Activated CD8-positive, alpha-beta memory T cell treated with anti-CD3 and anti-CD28 coated beads, Interleukin-2, amount 10 ng/mL, durations not matched to agents 7 days and 5 days (primary cell): Measurements from ENCODE around the gene PITPNB. TPM values are rescaled to one million over a fixed set of nuclear protein-coding genes. Genes with fewer than 3 reads are reported as not detected.
A peak's percentile ranks its signal among the peaks of the same experiment; 100 is the strongest.

ENCODE experiments used
- ATAC-seq: fragments of 150-1000 bp; cut with Tn5 transposase; one replicate; pipeline ENCODE4 v1.10.0; 2021; ENCODE audit warnings: moderate library complexity
- CTCF ChIA-PET: fragments of 350-600 bp; sonication (Branson Sonifier 250); formaldehyde crosslinking; loops from one replicate; lab custom pipeline; 2021; ENCODE audit warnings: antibody characterized with exemption; lab: Charles Lee
- DNase-seq: peaks from one replicate; pipeline ENCODE4 v3.0.0-alpha.2; 2020
- H3K27ac Mint-ChIP-seq: one replicate; pipeline ENCODE4 v1.8.0; 2021; ENCODE audit warnings: mild to moderate bottlenecking, mixed read lengths
- H3K27me3 Mint-ChIP-seq: one replicate; pipeline ENCODE4 v1.8.0; 2021; ENCODE audit warnings: mixed read lengths
- H3K36me3 Mint-ChIP-seq: one replicate; pipeline ENCODE4 v1.8.0; 2021; ENCODE audit warnings: mild to moderate bottlenecking, mixed read lengths
- H3K4me1 Mint-ChIP-seq: one replicate; pipeline ENCODE4 v1.8.0; 2021; ENCODE audit warnings: mixed read lengths
- H3K4me3 Mint-ChIP-seq: one replicate; pipeline ENCODE4 v1.8.0; 2021; ENCODE audit warnings: mild to moderate bottlenecking, moderate library complexity, mixed read lengths
- H3K9me3 Mint-ChIP-seq: one replicate; pipeline ENCODE4 v1.8.0; 2022; ENCODE audit warnings: low read depth, mixed read lengths
- total RNA-seq, 2 experiments: library from RNA; stranded (reverse); gene quantifications; one replicate each; pipeline ENCODE4 v1.2.3, GENCODE V29; 2021

The PITPNB gene
- total RNA-seq, 2 experiments from 2014 or later: 83.4 to 107 TPM

- H3K4me1 Mint-ChIP-seq: no peaks in the 10 kb centered on the region
- ATAC-seq (no peak), DNase-seq (peak; percentile 1)
- no peak overlapping the region for H3K27ac Mint-ChIP-seq
- H3K27me3 Mint-ChIP-seq: no peaks in the 10 kb centered on the region
- CTCF ChIA-PET: no interaction called here
- H3K9me3 Mint-ChIP-seq: no peaks in the 10 kb centered on the region
- H3K36me3 Mint-ChIP-seq: peaks cover 4% of the 10 kb centered on the region
- H3K4me3 Mint-ChIP-seq: no peak overlapping the region
Measured at GRCh38 chr22:27842201-27842600, 76.9 kb downstream of the PITPNB start.

GRCh38 chr22:27840436-27840835 is 78.6 kb downstream of the PITPNB start:
- DNase-seq: no peak
- Mint-ChIP-seq H3K36me3 (peaks cover 4% of the 10 kb centered on the region), H3K4me1 (no peaks in the 10 kb centered on the region), H3K9me3 (no peaks in the 10 kb centered on the region), H3K4me3 (no peak overlapping the region), H3K27me3 (no peaks in the 10 kb centered on the region), H3K27ac (no peak overlapping the region)
- CTCF ChIA-PET: no interaction called here
- ATAC-seq: no peak

DNA sequence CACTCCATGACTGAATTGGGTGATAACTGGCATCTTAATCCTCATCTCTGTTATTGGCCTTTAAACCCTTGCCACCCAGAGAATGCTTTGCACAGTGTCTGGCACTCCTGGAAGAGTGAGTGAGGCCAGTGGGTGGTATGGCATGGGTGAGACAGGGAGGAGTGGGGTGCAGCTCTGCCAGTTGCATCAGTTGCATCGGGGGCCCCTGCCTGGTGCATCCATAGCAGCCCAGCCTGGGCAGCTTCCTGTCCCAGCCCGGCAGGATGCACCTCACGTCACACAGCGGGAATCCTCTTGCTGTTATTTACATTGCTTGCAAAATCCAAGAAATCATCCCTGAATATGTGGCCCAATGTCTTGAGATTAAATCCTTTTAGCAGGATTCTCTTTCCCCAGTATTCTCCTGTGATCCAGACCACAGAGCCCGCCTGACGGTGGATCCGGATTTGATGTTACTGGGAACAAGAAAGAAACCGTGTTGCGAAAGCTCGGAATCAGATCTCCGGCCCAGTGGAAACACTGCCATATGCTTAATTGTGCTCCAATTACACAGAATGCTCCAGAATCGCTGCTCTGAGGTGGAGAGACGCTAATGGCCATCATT is 79.9 kb downstream of the PITPNB start:
- no peaks in the 10 kb centered on the region for H3K4me1 Mint-ChIP-seq
- CTCF ChIA-PET: no interaction called here
- no peaks in the 10 kb centered on the region for H3K9me3 Mint-ChIP-seq
- ATAC-seq (no peak), DNase-seq (no peak)
- no peak overlapping the region for H3K27ac Mint-ChIP-seq
- H3K4me3 Mint-ChIP-seq: no peak overlapping the region
- H3K36me3 Mint-ChIP-seq: peaks cover 4% of the 10 kb centered on the region
- no peaks in the 10 kb centered on the region for H3K27me3 Mint-ChIP-seq

DNA sequence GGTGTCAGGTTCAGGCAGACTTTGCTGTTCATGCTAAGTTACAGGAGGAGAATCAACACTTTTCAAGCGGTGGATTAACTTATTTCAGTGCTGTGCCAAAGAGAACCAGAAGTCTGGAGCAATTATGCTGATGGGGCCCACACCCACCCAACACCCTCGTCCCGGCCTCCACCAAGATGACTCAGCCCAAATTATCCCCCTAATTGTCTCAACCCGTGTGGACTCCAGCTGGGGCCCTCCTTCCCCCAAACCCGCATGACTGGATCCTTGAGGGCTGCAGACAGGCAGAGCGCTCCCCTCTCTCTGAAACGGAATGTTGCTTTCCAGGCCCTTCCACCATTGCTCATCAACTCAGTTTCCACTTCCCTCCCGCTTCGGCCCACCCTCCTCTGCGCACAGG is 82.9 kb downstream of the PITPNB start:
- Mint-ChIP-seq H3K27ac (no peak overlapping the region), H3K9me3 (no peaks in the 10 kb centered on the region), H3K4me1 (peaks cover 15% of the 10 kb centered on the region), H3K4me3 (no peak overlapping the region), H3K27me3 (no peaks in the 10 kb centered on the region), H3K36me3 (peaks cover 3% of the 10 kb centered on the region)
- ATAC-seq (no peak), DNase-seq (no peak)
- CTCF ChIA-PET: no interaction called here

DNA sequence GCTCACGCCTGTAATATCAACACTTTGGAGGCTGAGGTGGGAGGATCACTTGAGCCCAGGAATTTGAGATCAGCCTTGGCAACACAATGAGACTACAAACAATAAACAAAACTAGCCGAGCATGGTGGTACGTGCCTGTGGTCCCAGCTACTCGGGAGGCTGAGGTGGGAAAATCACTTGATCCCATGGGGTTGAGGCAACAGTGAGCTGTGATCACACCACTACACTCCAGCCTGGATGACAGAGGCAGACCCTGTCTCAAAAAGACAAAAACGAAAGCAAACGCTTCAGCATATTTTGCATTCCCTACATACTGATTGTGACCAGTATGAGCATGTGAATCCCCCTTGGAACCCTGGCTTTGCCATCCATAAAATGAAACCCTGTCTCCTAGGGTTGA is 83.6 kb downstream of the PITPNB start:
- Mint-ChIP-seq H3K27ac (no peak overlapping the region), H3K27me3 (no peaks in the 10 kb centered on the region), H3K4me3 (no peak overlapping the region), H3K9me3 (no peaks in the 10 kb centered on the region), H3K4me1 (peaks cover 17% of the 10 kb centered on the region), H3K36me3 (peaks cover 3% of the 10 kb centered on the region)
- ATAC-seq: no peak
- CTCF ChIA-PET: no interaction called here
- no peak for DNase-seq

DNA sequence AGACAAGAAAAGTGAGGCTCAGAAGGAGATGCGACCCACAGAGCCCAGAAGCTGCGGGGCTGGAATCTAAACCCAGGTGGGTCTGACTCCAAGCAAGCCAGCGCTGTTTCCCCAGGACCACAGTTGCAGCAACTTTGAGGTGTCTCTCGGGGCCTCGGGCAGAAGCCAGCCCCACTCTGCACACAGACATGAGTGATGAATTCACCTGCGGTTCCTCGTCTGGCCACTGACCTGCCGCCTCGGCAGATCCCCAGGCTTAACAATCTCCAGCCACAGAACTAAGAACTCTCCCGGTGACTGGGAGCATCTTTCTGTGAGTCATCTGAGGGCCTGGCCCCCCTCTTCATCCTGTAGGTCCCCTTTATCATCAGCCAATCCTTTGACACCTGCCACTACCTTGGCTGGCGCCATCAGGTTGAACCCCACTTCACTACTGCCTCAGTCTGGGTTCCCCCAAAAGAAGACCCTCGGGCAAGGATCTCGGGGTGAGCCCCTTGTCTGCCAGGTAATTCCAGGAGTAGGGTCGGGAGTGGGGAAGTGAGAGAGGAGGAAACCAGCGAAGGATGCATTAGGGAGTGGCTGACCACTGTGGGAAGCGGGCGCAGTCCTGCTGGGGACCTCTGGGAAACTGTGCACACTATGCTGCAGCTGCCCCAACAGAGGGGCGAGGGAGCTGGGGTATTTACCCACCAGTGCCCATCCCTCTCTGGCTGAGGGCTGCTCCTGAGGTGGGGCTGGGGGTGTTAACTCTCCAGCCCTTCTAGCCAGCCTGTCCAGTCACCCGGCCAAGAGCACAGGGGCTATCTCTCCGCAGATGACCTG is 84.5 kb downstream of the PITPNB start:
- H3K36me3 Mint-ChIP-seq: peaks cover 3% of the 10 kb centered on the region
- no peaks in the 10 kb centered on the region for H3K9me3 Mint-ChIP-seq
- H3K27ac Mint-ChIP-seq: peak overlapping the region; percentile 25
- H3K27me3 Mint-ChIP-seq: no peaks in the 10 kb centered on the region
- ATAC-seq (no peak), DNase-seq (no peak)
- peaks cover 17% of the 10 kb centered on the region for H3K4me1 Mint-ChIP-seq
- no peak overlapping the region for H3K4me3 Mint-ChIP-seq
- CTCF ChIA-PET: no interaction called here

DNA sequence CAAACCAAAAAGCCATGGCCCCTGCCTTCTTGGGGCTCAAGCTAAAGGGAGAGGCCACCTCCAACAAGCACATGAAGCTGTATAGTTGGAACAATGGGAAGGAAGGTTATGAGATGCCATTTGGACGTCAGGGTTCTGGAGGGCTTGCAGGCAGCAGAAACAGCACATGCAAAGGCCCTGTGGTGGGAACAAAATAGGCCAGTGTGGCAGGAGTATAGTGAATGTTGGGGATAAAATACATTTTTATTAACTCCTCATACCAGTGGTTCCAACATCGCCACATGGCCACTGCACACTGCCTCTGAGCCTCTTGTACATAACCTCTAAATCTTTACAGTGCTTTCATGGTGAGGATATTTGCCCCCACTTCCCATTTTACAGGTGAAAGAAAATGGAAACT is 85.3 kb downstream of the PITPNB start:
- no peak for DNase-seq
- Mint-ChIP-seq H3K4me3 (no peak overlapping the region), H3K36me3 (peaks cover 3% of the 10 kb centered on the region), H3K27ac (no peak overlapping the region), H3K4me1 (peaks cover 17% of the 10 kb centered on the region), H3K9me3 (no peaks in the 10 kb centered on the region), H3K27me3 (no peaks in the 10 kb centered on the region)
- no peak for ATAC-seq
- CTCF ChIA-PET: no interaction called here

DNA sequence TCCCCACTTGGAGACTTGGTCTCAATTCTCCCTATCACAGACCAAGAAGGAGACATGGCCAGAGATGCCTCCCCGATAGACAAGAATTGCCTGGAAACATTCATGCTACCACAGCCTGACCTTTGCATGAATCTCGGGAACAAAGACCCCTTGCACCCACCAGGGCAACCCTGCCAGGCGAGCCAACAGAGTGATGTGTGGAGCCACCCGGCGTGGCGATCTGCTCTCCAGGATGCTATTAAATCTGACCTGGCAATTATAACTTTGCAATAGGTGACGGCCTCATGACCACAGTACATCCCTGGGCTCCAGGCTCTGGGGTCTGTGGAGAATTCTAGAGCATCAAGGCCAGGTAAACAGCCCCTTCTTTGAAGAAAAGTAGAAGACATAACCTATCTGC is 86.5 kb downstream of the PITPNB start:
- DNase-seq (no peak), ATAC-seq (no peak)
- Mint-ChIP-seq H3K27ac (peak overlapping the region; percentile 72), H3K27me3 (no peaks in the 10 kb centered on the region), H3K9me3 (no peaks in the 10 kb centered on the region), H3K4me1 (peaks cover 17% of the 10 kb centered on the region), H3K36me3 (no peaks in the 10 kb centered on the region), H3K4me3 (no peak overlapping the region)
- CTCF ChIA-PET: interaction anchor here (1.0 kb wide), 1 partner anchor 54 kb away, joined by 3 read pairs; no protein-coding TSS in a partner anchor

DNA sequence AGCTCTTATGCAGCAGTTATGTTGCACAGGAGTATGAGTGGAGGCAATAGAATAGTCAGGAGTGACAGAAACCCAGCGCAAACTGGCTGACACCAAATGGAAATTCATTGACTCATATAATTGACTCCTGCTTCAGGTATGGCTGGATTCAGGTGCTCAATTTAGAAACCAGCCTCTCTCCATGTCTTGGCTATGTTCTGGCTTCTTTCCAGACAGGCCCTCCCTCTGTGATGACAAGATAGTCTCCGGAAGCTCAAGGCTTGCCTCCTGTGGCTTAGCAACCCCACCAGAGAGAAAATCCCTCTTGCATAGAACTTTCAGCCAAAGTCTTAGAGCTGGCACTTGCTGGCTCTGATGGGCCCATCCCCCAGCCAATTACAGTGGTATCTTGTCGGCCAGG is 89.4 kb downstream of the PITPNB start:
- ATAC-seq: no peak
- H3K4me1 Mint-ChIP-seq: peaks cover 17% of the 10 kb centered on the region
- H3K36me3 Mint-ChIP-seq: no peaks in the 10 kb centered on the region
- no peaks in the 10 kb centered on the region for H3K27me3 Mint-ChIP-seq
- H3K4me3 Mint-ChIP-seq: no peak overlapping the region
- CTCF ChIA-PET: no interaction called here
- DNase-seq: no peak
- no peak overlapping the region for H3K27ac Mint-ChIP-seq
- peaks cover 2% of the 10 kb centered on the region for H3K9me3 Mint-ChIP-seq

DNA sequence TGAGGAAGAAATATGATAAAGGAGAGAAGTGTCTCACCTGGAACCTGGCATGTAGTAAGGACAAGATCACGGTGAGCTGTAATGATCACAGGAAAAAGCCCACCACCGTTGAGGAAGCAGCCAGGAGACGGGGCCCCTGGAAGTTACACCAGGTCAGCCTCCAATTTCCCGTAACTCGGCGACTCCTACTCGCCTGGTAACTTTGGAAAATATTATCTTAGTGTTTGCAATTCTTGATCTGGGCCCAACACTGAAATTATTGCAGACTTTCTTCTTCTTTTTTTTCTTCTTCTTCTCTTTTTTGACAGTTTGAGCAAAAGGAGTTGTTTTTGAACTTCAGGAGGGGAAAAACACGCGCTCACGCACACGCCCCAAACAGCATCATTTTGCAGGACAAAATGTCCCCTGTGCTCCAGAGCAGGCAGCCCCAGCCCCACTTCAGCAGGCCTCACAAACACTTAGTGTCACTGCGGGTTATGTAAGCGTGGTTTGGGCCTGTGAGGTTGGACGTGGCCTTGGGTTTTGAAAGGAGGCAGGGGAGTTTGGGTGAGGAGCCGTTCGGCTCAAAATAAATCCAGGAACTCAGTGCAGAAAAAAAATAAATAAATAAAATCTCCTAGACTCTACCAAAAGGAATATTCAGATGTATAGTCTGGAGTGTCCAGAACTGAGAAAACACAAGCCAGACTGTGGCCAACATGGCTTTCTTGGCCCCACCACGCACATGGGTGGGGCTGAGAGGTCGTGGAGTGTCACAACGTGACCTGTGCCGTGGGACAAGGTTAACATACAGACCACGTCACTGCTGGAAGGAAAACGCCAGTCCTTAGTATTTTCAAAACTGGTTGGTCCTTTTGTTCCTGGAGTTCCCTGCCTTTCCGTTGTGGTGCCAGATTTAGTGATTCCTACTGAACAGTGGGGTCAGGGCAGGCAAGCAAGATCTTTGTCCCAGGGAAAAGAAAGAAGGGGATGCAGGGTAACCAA is 91.2 kb downstream of the PITPNB start:
- no peaks in the 10 kb centered on the region for H3K27me3 Mint-ChIP-seq
- ATAC-seq: no peak

GRCh38 chr22:27825174-27825573 is 93.9 kb downstream of the PITPNB start:
- CTCF ChIA-PET: no interaction called here
- H3K9me3 Mint-ChIP-seq: peaks cover 2% of the 10 kb centered on the region
- DNase-seq (no peak), ATAC-seq (no peak)
- H3K4me1 Mint-ChIP-seq: no peaks in the 10 kb centered on the region
- H3K36me3 Mint-ChIP-seq: no peaks in the 10 kb centered on the region
- no peaks in the 10 kb centered on the region for H3K27me3 Mint-ChIP-seq
- no peak overlapping the region for H3K4me3 Mint-ChIP-seq
- H3K27ac Mint-ChIP-seq: no peak overlapping the region

More for the DNA sequence above, 91.2 kb downstream of the PITPNB start:
- H3K27ac Mint-ChIP-seq: no peak overlapping the region
- CTCF ChIA-PET: no interaction called here
- DNase-seq: no peak
- H3K4me3 Mint-ChIP-seq: no peak overlapping the region
- peaks cover 2% of the 10 kb centered on the region for H3K9me3 Mint-ChIP-seq
- H3K4me1 Mint-ChIP-seq: peaks cover 17% of the 10 kb centered on the region
- no peaks in the 10 kb centered on the region for H3K36me3 Mint-ChIP-seq

DNA sequence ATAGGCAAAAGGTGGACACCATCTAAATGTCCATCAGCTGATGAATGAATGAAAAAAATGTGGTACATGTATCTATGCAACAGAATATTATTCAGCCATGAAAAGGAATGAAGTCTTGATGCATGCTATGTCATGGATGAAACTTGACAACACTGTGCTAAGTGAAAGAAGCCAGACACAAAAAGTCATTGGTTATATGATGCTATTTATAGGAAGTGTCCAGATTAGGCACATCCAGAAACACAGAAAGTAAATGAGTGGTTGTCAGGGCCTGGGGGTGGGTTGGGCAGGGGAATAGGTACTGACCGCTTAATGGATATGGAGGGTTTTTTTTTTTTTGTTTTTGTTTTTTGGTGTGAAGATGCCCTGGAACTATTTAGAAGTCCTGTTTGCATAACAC is 95.8 kb downstream of the PITPNB start:
- CTCF ChIA-PET: no interaction called here
- Mint-ChIP-seq H3K4me1 (no peaks in the 10 kb centered on the region), H3K4me3 (no peak overlapping the region), H3K27ac (no peak overlapping the region), H3K27me3 (no peaks in the 10 kb centered on the region), H3K9me3 (peaks cover 2% of the 10 kb centered on the region), H3K36me3 (no peaks in the 10 kb centered on the region)
- ATAC-seq (no peak), DNase-seq (no peak)
